Astrocyte (in vitro differentiated cells and primary cell): ENCODE results near the gene PHF14.

Experiments used
- CTCF ChIP-seq: IDR thresholded peaks from 2 replicates; pipeline ENCODE4 v1.5.1; 2011; ENCODE audit warnings: low read depth, mild to moderate bottlenecking, inconsistent platforms, low read length, moderate library complexity; ENCODE audit not compliant: insufficient read depth
- EZH2 ChIP-seq: IDR thresholded peaks from 2 replicates; pipeline ENCODE4 v1.6.1; 2012; ENCODE audit warnings: mild to moderate bottlenecking, low read length, inconsistent platforms; ENCODE audit not compliant: insufficient read depth

GRCh38 chr7:11069591-11069990, 95.9 kb downstream of the PHF14 start:
- no peak for TF ChIP-seq CTCF
- TF ChIP-seq EZH2: no peak
